OCI-LY1 (cell line): Measurements from ENCODE around the gene USPL1.

Source experiments
- H2AFZ ChIP-seq: fragments of 200-600 bp; sonication (generic), shearing (Covaris generic); 2 replicates; pipeline ENCODE4 v1.6.0; 2014; ENCODE audit warnings: antibody characterized with exemption, mild to moderate bottlenecking, low read length
- H3F3A ChIP-seq: fragments of 200-600 bp; sonication (generic), shearing (Covaris generic); 2 replicates; pipeline ENCODE4 v1.6.0; 2014; ENCODE audit warnings: mild to moderate bottlenecking, antibody characterized with exemption, low read length, moderate library complexity; ENCODE audit not compliant: insufficient read depth
- H3K27ac ChIP-seq: fragments of 200-600 bp; sonication (generic); 2 replicates; pipeline ENCODE4 v1.5.1; 2014; ENCODE audit warnings: low read length, mixed run types, mild to moderate bottlenecking, low read depth; ENCODE audit not compliant: poor library complexity, severe bottlenecking
- H3K27me3 ChIP-seq: fragments of 200-600 bp; sonication (generic); 2 replicates; pipeline ENCODE4 v1.6.0; 2014; ENCODE audit warnings: antibody characterized with exemption, mild to moderate bottlenecking, low read length, moderate library complexity; ENCODE audit not compliant: insufficient read depth
- H3K36me3 ChIP-seq: fragments of 200-600 bp; sonication (generic); 2 replicates; pipeline ENCODE4 v1.6.1; 2014; ENCODE audit warnings: mild to moderate bottlenecking, antibody characterized with exemption, low read length, moderate library complexity, mixed read lengths; ENCODE audit not compliant: insufficient read depth
- H3K4me1 ChIP-seq: fragments of 200-600 bp; sonication (generic); 2 replicates; pipeline ENCODE4 v1.5.1; 2014; ENCODE audit warnings: mild to moderate bottlenecking, low read length, moderate library complexity; ENCODE audit not compliant: insufficient read depth, severe bottlenecking
- H3K4me2 ChIP-seq: fragments of 200-600 bp; sonication (generic), shearing (Covaris generic); 2 replicates; pipeline ENCODE4 v1.6.1; 2014; ENCODE audit warnings: low read length
- H3K4me3 ChIP-seq: fragments of 200-600 bp; sonication (generic); 2 replicates; pipeline ENCODE4 v1.5.1; 2014; ENCODE audit warnings: low read length, low read depth, mild to moderate bottlenecking, mixed read lengths; ENCODE audit not compliant: poor library complexity, severe bottlenecking
- H3K79me2 ChIP-seq: fragments of 200-600 bp; shearing (Covaris generic); 2 replicates; pipeline ENCODE4 v1.6.1; 2016; ENCODE audit warnings: mixed run types, low read length, mixed read lengths; ENCODE audit not compliant: insufficient read depth
- H3K9ac ChIP-seq: fragments of 200-600 bp; sonication (generic), shearing (Covaris generic); 2 replicates; pipeline ENCODE4 v1.6.1; 2014; ENCODE audit warnings: mild to moderate bottlenecking, low read length, mixed read lengths
- H3K9me2 ChIP-seq: fragments of 200-600 bp; sonication (generic), shearing (Covaris generic); 2 replicates; pipeline ENCODE4 v1.6.1; 2014; ENCODE audit warnings: low read depth, mild to moderate bottlenecking, low read length, mixed read lengths
- H3K9me3 ChIP-seq: fragments of 200-600 bp; shearing (Covaris generic); 2 replicates; pipeline ENCODE4 v1.6.1; 2014; ENCODE audit warnings: low read length, mixed read lengths
- H4K20me1 ChIP-seq: fragments of 200-600 bp; sonication (generic), shearing (Covaris generic); 2 replicates; pipeline ENCODE4 v1.6.0; 2016; ENCODE audit warnings: mild to moderate bottlenecking, low read length; ENCODE audit not compliant: insufficient read depth
- EZH2 ChIP-seq: fragments of 200-600 bp; sonication (generic), shearing (Covaris generic); IDR thresholded peaks from 2 replicates; pipeline ENCODE4 v1.8.0; 2017; ENCODE audit warnings: borderline replicate concordance, mixed run types, mild to moderate bottlenecking, antibody characterized with exemption, low read length, moderate library complexity, mixed read lengths
- TF ChIP-seq, protein P1 (sequence below): fragments of 200-600 bp; sonication (generic), shearing (Covaris generic); IDR thresholded peaks from 2 replicates; pipeline ENCODE4 v1.5.1; 2017; ENCODE audit warnings: mild to moderate bottlenecking, antibody characterized with exemption, low read length, moderate library complexity, mixed read lengths

USPL1 gene

DNA sequence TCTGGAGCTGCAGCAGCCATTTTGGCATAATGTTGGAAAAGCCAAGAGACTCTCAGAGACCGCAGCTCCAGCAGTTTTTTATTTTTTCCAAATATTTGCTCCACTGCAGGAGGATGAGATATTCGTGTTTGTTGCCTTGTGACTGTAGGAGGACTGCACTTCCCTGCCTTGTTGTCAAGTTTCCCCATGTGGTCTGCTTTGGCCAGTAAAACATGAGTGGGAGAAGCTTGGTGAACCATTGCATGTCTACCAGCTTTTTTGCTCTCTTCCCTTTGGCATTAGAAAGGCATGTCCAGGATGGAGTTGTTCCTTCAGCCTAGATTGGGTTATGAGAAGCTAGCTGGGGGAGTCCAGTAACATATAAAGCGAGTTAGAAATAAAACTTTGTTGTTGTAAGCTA lies 69.9 kb downstream of the USPL1 start:
- Histone ChIP-seq H3K4me3 (no peak overlapping the region), H3K79me2 (no peaks in the 10 kb centered on the region), H4K20me1 (no peaks in the 10 kb centered on the region), H3K4me2 (no peak overlapping the region), H3F3A (no peaks in the 10 kb centered on the region), H3K27ac (no peak overlapping the region), H3K36me3 (no peaks in the 10 kb centered on the region), H3K4me1 (peaks cover 14% of the 10 kb centered on the region), H3K9me3 (no peaks in the 10 kb centered on the region), H3K9ac (no peak overlapping the region), H2AFZ (no peak overlapping the region), H3K9me2 (no peaks in the 10 kb centered on the region), H3K27me3 (no peaks in the 10 kb centered on the region)
- TF ChIP-seq, protein P1, sequence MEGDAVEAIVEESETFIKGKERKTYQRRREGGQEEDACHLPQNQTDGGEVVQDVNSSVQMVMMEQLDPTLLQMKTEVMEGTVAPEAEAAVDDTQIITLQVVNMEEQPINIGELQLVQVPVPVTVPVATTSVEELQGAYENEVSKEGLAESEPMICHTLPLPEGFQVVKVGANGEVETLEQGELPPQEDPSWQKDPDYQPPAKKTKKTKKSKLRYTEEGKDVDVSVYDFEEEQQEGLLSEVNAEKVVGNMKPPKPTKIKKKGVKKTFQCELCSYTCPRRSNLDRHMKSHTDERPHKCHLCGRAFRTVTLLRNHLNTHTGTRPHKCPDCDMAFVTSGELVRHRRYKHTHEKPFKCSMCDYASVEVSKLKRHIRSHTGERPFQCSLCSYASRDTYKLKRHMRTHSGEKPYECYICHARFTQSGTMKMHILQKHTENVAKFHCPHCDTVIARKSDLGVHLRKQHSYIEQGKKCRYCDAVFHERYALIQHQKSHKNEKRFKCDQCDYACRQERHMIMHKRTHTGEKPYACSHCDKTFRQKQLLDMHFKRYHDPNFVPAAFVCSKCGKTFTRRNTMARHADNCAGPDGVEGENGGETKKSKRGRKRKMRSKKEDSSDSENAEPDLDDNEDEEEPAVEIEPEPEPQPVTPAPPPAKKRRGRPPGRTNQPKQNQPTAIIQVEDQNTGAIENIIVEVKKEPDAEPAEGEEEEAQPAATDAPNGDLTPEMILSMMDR, result no peak
- no peak for TF ChIP-seq EZH2

GRCh38 chr13:30689752-30690151 lies 72.0 kb downstream of the USPL1 start:
- Histone ChIP-seq H2AFZ (no peak overlapping the region), H3K27ac (no peak overlapping the region), H3K4me3 (peak overlapping the region; percentile 52), H4K20me1 (no peaks in the 10 kb centered on the region), H3F3A (no peaks in the 10 kb centered on the region), H3K27me3 (no peaks in the 10 kb centered on the region), H3K9me3 (no peaks in the 10 kb centered on the region), H3K4me1 (peaks cover 14% of the 10 kb centered on the region), H3K4me2 (peak overlapping the region; percentile 77), H3K36me3 (no peaks in the 10 kb centered on the region), H3K9ac (no peak overlapping the region; the same call in 1 of the 2 replicates), H3K79me2 (no peaks in the 10 kb centered on the region), H3K9me2 (no peaks in the 10 kb centered on the region)
- TF ChIP-seq, protein P1, result no peak
- no peak for TF ChIP-seq EZH2

DNA sequence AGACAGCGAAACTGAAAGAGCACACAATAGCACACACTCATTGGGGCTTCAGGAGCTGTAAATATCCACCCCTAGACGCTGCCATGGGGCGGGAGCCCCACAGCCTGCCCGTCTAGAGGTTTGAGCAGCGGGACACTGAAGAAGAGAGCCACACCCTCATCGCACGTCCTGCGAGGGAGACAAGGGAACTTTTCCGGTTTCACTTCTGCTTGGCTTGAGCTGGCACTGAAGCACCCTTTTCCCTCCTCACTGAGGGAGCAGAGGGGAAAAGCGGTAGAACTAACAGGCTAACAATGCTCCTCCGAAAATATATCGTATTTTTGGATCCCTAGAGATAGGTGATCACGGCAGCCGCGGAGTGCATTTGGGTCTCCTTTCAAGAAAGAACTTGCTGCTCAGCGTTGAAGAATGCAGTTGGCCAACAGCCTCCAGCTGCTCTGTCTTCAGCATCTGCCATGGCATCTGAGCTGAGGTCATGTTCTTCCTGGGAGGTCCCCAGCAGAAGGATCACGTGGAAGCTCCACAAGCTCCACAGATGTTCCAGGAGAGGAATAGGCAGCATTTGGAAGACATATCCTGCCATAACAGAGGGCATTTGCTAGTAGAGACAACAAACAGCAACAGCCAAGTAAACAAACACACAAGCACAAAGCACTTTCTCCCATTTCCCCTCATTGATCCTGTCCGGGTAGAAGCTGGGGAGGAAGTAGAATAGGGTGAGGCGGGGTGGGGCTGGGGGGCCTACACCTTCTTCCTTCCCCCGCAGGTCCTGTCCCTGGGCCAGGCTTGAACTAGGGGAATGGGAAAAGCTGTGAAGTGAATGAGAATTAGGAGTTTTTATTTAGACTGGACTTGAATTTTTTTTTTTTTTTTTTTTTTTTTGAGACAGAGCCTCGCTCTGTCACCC lies 72.8 kb downstream of the USPL1 start:
- Histone ChIP-seq H3K4me2 (peak overlapping the region; percentile 77), H3F3A (no peaks in the 10 kb centered on the region), H3K9me2 (no peaks in the 10 kb centered on the region), H3K79me2 (no peaks in the 10 kb centered on the region), H3K27me3 (no peaks in the 10 kb centered on the region), H3K27ac (no peak overlapping the region), H3K4me1 (peaks cover 14% of the 10 kb centered on the region), H3K9ac (peak overlapping the region; percentile 15; the same call in 1 of the 2 replicates), H3K36me3 (no peaks in the 10 kb centered on the region), H2AFZ (peak overlapping the region; percentile 8; the same call in 1 of the 2 replicates), H3K4me3 (peak overlapping the region; percentile 52), H3K9me3 (no peaks in the 10 kb centered on the region), H4K20me1 (no peaks in the 10 kb centered on the region)
- TF ChIP-seq, protein P1, result no peak
- no peak for TF ChIP-seq EZH2
